ENCODE measurements around the gene CDHR5.

Gene CDHR5

DNA sequence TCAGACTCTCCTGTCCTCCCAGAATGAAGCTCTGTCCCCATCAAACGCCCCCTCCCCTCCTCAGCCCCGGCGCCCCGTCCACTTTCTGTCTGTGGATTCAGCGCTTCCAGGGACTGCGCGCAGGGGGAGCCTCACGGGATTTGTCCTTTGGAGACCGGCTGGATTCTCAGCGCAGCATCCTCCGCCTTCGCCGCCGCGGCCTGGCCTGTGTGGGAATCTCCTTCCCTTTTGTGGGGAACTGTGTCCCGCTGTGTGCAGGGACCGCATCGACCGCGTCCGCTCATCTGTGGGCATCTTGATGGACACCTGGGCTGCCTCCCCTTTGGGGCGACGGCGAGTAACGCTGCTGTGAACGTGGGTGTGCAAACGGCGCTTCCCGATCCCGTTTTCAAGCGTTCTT lies 3.3 kb upstream of the CDHR5 start:
- H3K9me3 ChIP-seq (ENCODE audit: control insufficient read depth, insufficient read depth, low read length), result no peaks in the 10 kb centered on the region
- H3K4me3 ChIP-seq (ENCODE audit: low read depth, low read length), result no peak overlapping the region
- no peaks in the 10 kb centered on the region for H3K27me3 ChIP-seq (ENCODE audit: control insufficient read depth, insufficient read depth, low read length)
- no peak overlapping the region for H3K9ac ChIP-seq (ENCODE audit: low read depth, low read length)
- H3K4me1 ChIP-seq (ENCODE audit: control insufficient read depth, insufficient read depth, low read length), result no peaks in the 10 kb centered on the region
- no peaks in the 10 kb centered on the region for H3K36me3 ChIP-seq (ENCODE audit: control insufficient read depth, insufficient read depth, low read length)

DNA sequence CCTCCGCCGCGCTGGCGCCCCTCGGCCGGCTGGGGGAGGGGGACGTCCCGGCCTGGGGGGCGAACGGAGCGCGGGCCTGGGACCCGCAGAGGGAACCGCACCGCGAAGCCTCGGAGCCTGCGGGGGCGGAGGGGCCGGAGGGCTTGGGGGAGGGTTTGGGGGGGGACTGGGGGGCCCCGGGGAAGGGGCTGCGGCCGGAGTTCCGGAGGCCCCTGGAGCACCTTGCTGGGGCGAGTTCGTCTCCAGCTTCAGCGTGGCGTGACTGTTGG lies 2.5 kb upstream of the CDHR5 start:
- Histone ChIP-seq H3K4me1 (ENCODE audit: control insufficient read depth, insufficient read depth, low read length) (no peaks in the 10 kb centered on the region), H3K36me3 (ENCODE audit: control insufficient read depth, insufficient read depth, low read length) (no peaks in the 10 kb centered on the region), H3K4me3 (ENCODE audit: low read depth, low read length) (no peak overlapping the region), H3K9me3 (ENCODE audit: control insufficient read depth, insufficient read depth, low read length) (no peaks in the 10 kb centered on the region), H3K27me3 (ENCODE audit: control insufficient read depth, insufficient read depth, low read length) (no peaks in the 10 kb centered on the region), H3K9ac (ENCODE audit: low read depth, low read length) (no peak overlapping the region)

DNA sequence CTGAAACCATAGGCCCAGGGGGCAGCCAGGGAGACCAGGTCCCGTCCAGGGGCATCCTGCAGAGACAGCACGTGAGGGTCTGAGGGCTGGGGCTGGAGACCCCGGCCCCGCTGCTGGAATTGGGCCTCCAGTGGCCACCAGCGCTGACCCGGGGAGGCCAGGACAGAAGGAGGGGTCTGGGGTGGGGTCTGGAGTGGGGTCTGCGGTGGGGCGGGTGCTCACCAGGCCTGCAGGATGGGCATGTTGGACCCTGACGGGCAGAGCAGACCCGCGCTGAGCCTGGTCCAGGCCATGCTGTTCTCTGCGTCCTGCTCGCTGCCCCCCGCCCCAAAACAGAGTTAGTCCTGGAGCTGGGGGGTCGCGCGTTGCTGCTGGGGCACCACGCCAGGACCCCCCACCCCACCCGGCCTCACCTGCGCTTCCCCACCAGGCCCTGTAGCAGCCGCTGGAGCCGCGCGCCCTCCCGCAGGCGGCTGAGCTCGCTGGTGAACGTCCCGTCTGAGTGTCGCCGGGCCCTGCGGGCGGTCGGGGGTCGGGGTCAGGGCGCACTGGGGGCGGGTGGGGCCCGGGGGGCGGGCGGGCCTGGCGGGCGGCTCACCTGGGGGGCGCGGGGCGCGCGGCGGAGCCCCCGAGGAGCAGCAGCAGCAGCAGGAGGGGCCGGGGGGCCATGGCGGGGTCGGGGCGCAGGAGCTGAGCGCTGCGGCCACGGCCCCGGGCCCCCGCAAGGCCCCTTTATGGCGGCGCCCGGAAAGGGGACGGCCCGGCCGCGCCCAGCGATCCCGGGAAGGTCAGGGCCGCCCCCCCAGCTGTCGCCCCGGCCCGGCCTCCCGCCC lies 1.9 kb upstream of the CDHR5 start, which contains the start of gene SCT:
TSS of gene SCT (minus strand) at position 707 of the 833 bp plus-strand sequence. CDS start at position 669, 38 bp downstream.
- H3K9me3 ChIP-seq (ENCODE audit: control insufficient read depth, insufficient read depth, low read length), result no peaks in the 10 kb centered on the region
- no peaks in the 10 kb centered on the region for H3K36me3 ChIP-seq (ENCODE audit: control insufficient read depth, insufficient read depth, low read length)
- H3K4me1 ChIP-seq (ENCODE audit: control insufficient read depth, insufficient read depth, low read length), result no peaks in the 10 kb centered on the region
- H3K9ac ChIP-seq (ENCODE audit: low read depth, low read length), result no peak within 1 kb of the TSS
- H3K27me3 ChIP-seq (ENCODE audit: control insufficient read depth, insufficient read depth, low read length), result no peaks in the 10 kb centered on the region
- H3K4me3 ChIP-seq (ENCODE audit: low read depth, low read length), result no peak within 1 kb of the TSS

DNA sequence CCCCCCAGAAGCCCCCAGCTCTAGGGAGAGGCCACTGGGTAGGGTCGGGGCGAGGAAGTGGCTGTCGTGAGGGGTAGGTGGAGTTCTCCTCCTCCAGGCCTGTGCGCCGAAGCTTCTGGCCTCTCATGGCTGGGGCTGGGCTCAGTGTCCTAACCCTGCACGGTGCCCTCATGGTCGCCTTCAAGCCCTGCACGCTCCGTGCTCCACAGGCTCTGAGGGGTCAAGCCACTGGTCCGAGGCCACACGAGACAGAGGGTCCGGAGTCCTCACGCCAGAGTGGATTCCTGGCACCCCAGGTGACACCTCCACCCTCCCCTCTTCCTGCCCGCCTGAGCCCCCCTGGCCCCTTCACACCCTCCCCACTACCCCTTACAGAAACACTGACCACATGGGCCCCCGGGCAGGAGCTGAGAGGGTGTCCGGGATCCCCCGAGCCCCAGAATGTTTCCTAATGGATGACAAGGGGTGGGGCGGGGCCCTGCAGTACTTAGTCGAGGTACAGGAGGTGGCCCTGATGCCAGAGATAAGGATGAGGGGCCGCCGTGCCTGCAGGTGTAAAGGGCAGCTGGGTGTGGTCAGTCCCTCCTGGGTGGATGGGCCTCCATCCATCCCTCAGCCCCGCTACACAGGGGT lies 997 bp upstream of the CDHR5 start:
- H3K9ac ChIP-seq (ENCODE audit: low read depth, low read length), result no peak overlapping the region
- H3K36me3 ChIP-seq (ENCODE audit: control insufficient read depth, insufficient read depth, low read length), result no peaks in the 10 kb centered on the region
- no peak overlapping the region for H3K4me3 ChIP-seq (ENCODE audit: low read depth, low read length)
- H3K9me3 ChIP-seq (ENCODE audit: control insufficient read depth, insufficient read depth, low read length), result no peaks in the 10 kb centered on the region
- no peaks in the 10 kb centered on the region for H3K27me3 ChIP-seq (ENCODE audit: control insufficient read depth, insufficient read depth, low read length)
- H3K4me1 ChIP-seq (ENCODE audit: control insufficient read depth, insufficient read depth, low read length), result no peaks in the 10 kb centered on the region

DNA sequence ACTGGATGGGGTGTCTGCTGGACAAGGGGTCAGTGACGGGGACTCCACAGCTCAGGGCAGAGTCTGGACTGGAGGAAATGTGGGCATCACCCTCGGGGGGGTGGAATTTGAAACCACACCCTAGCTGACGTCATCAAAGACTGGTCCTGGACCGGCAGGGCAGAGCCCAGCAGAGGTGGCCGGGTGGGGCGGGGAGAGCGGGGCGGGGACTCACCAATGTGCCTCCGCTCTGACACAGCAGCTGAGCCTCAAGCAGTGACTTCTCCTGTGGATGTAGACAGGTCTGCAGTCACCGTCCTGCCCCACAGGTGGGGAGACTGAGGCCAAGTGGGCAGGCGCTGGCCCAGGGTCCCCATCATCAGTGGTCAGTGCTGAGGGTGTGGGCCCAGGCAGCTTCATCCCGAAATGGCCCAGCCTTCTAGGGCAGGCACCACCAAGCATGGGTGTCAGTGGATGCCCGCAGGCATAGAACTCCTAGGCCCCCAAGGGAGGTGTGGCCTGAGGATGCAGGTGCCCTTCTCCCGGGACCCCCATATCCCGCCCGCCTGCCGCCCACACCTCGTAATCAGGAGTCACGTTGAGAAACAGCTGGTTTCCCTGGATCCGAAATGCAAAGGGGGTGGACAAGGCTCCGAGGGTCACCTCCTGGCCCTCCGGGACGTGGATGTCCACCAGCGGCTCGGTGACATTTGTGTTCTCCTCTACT lies 603 bp downstream of the CDHR5 start:
- Histone ChIP-seq H3K27me3 (ENCODE audit: control insufficient read depth, insufficient read depth, low read length) (no peaks in the 10 kb centered on the region), H3K9me3 (ENCODE audit: control insufficient read depth, insufficient read depth, low read length) (no peaks in the 10 kb centered on the region), H3K36me3 (ENCODE audit: control insufficient read depth, insufficient read depth, low read length) (no peaks in the 10 kb centered on the region), H3K4me3 (ENCODE audit: low read depth, low read length) (no peak overlapping the region), H3K9ac (ENCODE audit: low read depth, low read length) (no peak overlapping the region), H3K4me1 (ENCODE audit: control insufficient read depth, insufficient read depth, low read length) (no peaks in the 10 kb centered on the region)

DNA sequence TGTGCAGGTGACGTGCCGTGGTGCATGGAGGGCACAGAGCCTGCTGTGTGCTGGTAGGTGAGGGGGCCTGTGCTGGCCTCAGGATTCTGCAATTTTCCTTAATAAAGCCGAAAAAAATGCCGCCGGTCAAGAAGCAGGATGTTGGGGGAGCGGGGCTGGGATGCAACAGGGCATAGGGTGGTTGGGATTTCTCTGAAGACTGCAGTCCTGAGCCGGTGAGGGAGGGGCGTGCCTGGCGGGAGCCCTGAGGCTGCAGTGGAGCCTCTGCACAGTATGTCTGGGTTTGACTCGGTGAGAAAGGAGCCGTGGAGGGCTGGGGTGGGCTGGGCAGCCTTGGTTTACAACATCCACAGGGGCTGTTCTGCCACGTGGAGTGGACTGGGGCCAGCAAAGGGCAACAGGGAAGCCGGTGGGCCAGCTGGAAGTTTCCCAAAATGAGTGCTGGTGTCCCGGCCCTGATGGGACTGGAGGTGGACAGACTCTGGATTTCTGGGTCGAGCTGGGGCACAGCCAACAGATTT lies 1.3 kb downstream of the CDHR5 start:
- Histone ChIP-seq H3K36me3 (ENCODE audit: control insufficient read depth, insufficient read depth, low read length) (peaks cover under 1% of the 10 kb centered on the region), H3K4me1 (ENCODE audit: control insufficient read depth, insufficient read depth, low read length) (no peaks in the 10 kb centered on the region), H3K9ac (ENCODE audit: low read depth, low read length) (no peak overlapping the region), H3K9me3 (ENCODE audit: control insufficient read depth, insufficient read depth, low read length) (no peaks in the 10 kb centered on the region), H3K27me3 (ENCODE audit: control insufficient read depth, insufficient read depth, low read length) (no peaks in the 10 kb centered on the region), H3K4me3 (ENCODE audit: low read depth, low read length) (no peak overlapping the region)

DNA sequence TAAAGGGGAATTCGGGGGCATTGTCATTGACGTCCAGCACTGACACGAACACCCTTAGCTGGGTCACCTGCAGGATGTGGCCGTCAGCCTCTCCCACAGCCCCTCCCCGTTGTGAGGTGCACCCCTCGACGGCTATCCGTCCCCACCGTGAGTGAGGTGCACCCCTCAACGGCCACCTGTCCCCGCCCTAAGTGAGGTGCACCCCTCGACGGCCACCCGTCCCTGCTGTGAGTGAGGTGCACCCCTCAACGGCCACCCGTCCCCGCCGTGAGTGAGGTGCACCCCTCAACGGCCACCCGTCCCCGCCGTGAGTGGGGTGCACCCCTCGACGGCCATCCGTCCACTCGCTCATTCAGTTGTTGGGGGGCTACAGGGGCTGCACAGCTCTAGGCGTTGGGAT lies 2.9 kb downstream of the CDHR5 start:
- Histone ChIP-seq H3K4me1 (ENCODE audit: control insufficient read depth, insufficient read depth, low read length) (no peaks in the 10 kb centered on the region), H3K4me3 (ENCODE audit: low read depth, low read length) (no peak overlapping the region), H3K36me3 (ENCODE audit: control insufficient read depth, insufficient read depth, low read length) (peaks cover 4% of the 10 kb centered on the region), H3K9ac (ENCODE audit: low read depth, low read length) (no peak overlapping the region), H3K9me3 (ENCODE audit: control insufficient read depth, insufficient read depth, low read length) (no peaks in the 10 kb centered on the region), H3K27me3 (ENCODE audit: control insufficient read depth, insufficient read depth, low read length) (no peaks in the 10 kb centered on the region)

DNA sequence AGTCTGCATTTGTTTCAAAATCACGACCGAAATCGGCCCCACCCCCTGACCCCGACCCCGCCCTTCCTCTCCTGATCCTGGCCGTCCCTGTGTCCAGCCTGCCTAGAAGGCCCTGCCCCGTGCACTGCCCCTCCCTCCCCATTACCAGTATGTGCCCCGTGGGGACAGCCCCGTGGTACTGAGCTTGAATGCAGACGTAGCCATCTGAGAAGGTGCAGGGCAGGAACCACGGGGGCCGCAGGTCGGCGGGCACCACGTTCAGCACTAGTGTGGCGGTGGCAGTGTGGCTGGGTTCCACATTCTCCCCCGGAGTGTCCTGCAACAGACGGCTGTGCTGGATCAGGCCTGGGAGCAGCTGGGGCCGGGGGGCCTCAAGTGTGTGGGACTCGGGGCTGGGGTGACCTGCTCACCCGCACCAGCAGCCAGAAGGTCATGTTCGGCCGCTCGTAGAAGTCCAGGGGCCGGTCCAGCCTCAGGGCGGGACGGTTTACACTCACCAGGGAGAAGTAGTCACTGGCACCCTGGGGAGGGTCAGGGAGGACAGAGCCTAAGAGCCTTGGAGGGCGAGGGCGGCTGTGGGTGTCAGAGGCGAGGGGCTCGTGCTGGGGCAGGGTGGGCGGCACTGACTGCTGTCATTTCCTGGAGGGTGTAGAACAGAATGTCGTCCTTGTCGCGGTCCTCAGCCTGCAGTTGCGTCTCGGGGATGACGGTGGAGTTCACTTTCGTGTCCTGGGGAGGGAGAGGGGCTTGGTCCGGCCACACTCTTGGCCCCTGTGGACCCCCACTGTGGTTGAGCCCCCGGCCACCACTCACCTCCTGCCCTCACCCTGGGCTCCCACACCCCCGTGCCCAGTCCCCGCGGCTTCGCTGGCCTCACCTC lies 3.6 kb downstream of the CDHR5 start:
- Histone ChIP-seq H3K36me3 (ENCODE audit: control insufficient read depth, insufficient read depth, low read length) (peaks cover 4% of the 10 kb centered on the region), H3K27me3 (ENCODE audit: control insufficient read depth, insufficient read depth, low read length) (no peaks in the 10 kb centered on the region), H3K9me3 (ENCODE audit: control insufficient read depth, insufficient read depth, low read length) (no peaks in the 10 kb centered on the region), H3K4me1 (ENCODE audit: control insufficient read depth, insufficient read depth, low read length) (no peaks in the 10 kb centered on the region), H3K9ac (ENCODE audit: low read depth, low read length) (no peak overlapping the region), H3K4me3 (ENCODE audit: low read depth, low read length) (no peak overlapping the region)

DNA sequence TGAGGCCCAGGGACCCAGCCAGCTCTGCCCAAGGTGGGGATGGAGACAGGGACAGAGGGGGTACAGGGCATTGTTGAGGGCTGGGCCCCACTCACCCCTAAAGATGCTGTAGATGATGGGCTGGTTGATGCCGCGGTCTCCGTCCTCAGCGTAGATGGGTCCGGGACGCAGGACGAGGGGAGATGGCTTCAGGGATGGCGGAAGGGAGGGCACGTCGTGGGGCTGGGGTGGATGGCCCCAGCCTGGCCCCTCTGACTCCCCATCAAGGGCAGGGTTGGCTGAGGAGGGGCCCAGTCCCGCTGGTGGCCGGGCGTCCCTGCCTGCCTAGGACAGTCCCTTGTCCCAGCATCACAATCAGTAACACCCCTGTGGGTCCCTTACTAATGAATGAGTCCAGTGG lies 4.6 kb downstream of the CDHR5 start:
- Histone ChIP-seq H3K27me3 (ENCODE audit: control insufficient read depth, insufficient read depth, low read length) (no peaks in the 10 kb centered on the region), H3K9me3 (ENCODE audit: control insufficient read depth, insufficient read depth, low read length) (no peaks in the 10 kb centered on the region), H3K36me3 (ENCODE audit: control insufficient read depth, insufficient read depth, low read length) (peaks cover 4% of the 10 kb centered on the region), H3K4me1 (ENCODE audit: control insufficient read depth, insufficient read depth, low read length) (no peaks in the 10 kb centered on the region), H3K4me3 (ENCODE audit: low read depth, low read length) (no peak overlapping the region), H3K9ac (ENCODE audit: low read depth, low read length) (no peak overlapping the region)

DNA sequence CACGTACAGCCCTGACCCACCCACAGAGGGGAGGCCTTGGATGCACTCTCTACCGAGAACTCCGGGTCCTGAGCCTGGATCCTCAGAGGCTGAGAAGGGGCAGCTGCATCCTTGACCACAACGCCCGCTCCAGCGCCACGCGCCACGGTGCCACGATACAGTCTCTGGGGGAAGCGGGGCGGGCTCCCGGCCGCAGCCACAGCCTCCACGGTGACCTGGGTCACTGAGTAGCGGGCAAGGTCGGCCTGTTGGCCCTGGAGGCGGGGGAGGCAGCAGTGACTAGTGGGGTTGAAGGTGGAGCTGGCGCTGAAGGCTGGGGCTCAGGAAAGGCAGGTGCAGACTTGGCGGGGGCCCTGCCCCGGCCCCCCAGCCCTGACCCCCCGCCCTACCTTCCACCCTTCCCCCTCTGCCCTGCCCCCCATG lies 5.1 kb downstream of the CDHR5 start:
- Histone ChIP-seq H3K9ac (ENCODE audit: low read depth, low read length) (no peak overlapping the region), H3K4me3 (ENCODE audit: low read depth, low read length) (no peak overlapping the region), H3K27me3 (ENCODE audit: control insufficient read depth, insufficient read depth, low read length) (no peaks in the 10 kb centered on the region), H3K9me3 (ENCODE audit: control insufficient read depth, insufficient read depth, low read length) (no peaks in the 10 kb centered on the region), H3K4me1 (ENCODE audit: control insufficient read depth, insufficient read depth, low read length) (no peaks in the 10 kb centered on the region), H3K36me3 (ENCODE audit: control insufficient read depth, insufficient read depth, low read length) (peaks cover 4% of the 10 kb centered on the region)
